Heart left ventricle (tissue), 16 donors: Measurements from ENCODE around the gene SLC4A2. TPM values are rescaled to one million over a fixed set of nuclear protein-coding genes. Genes with fewer than 3 reads are reported as not detected.

Experiments used
- ATAC-seq, 4 donors: fragments of 200-7000 bp; cut with Tn5 transposase; one replicate each; pipeline ENCODE4 v1.9.1; 2020 to 2022; ENCODE audit warnings: moderate library complexity in 4 of 4, mild to moderate bottlenecking in 3 of 4, moderate number of reproducible peaks in 1 of 4
- DNase-seq, 5 donors: peaks; one replicate each; pipeline ENCODE4 v3.0.0-alpha.2; 2020
- H3K27ac ChIP-seq, 12 donors: fragments of 200-600 bp; sonication (generic) in 4 of 12; one replicate each; pipeline versions ENCODE4 v1.5.0 to v1.8.0; 2016 to 2022; ENCODE audit warnings: mild to moderate bottlenecking in 2 of 12
- H3K27me3 ChIP-seq, 9 donors: fragments of 200-600 bp; sonication (generic) in 2 of 9; one replicate each; pipeline versions ENCODE4 v1.5.1 to v1.8.0; 2016 to 2022; ENCODE audit warnings: mild to moderate bottlenecking in 3 of 9
- H3K36me3 ChIP-seq, 9 donors: fragments of 200-600 bp; sonication (generic) in 2 of 9; one replicate each; pipeline versions ENCODE4 v1.5.0 to v1.8.0; 2018 to 2022; ENCODE audit warnings: mild to moderate bottlenecking in 2 of 9
- H3K4me1 ChIP-seq, 12 donors: fragments of 200-600 bp; sonication (generic) in 4 of 12; one replicate each; pipeline versions ENCODE4 v1.5.0 to v1.8.0; 2016 to 2022; ENCODE audit warnings: mild to moderate bottlenecking in 3 of 12
- H3K4me3 ChIP-seq, 12 donors: fragments of 200-600 bp; sonication (generic) in 4 of 12; one replicate each; pipeline versions ENCODE4 v1.5.0 to v1.8.0; 2017 to 2022; ENCODE audit warnings: mild to moderate bottlenecking in 9 of 12, moderate library complexity in 4 of 12
- H3K9me3 ChIP-seq, 12 donors: fragments of 200-600 bp; sonication (generic) in 4 of 12; one replicate each; pipeline versions ENCODE4 v1.5.0 to v1.8.0; 2016 to 2022; ENCODE audit warnings: mild to moderate bottlenecking in 1 of 12
- POLR2A ChIP-seq, 2 donors: fragments of 450-650 bp; IDR thresholded peaks; one replicate each; pipeline ENCODE4 v1.6.1; 2017; ENCODE audit warnings: antibody characterized with exemption in 2 of 2, mild to moderate bottlenecking in 2 of 2, moderate library complexity in 2 of 2
- WGBS, 4 donors: extraction: QIAGEN DNeasy Blood & Tissue Kit in 2 of 4; methylation state at CpG; one replicate each; pipeline versions ENCODE4 v1.1.5 to v1.1.7; 2013 to 2018; 5-methylcytosine and 5-hydroxymethylcytosine counted together
- intact Hi-C, 10 donors: fragments of 100-400 bp; cut with DNase I; formaldehyde crosslinking; loops; one replicate each; pipeline versions ENCODE4 v1.11.1 to v1.14.2; 2022
- polyA plus RNA-seq, 2 donors: library from polyadenylated mRNA; stranded (reverse); fragments of 200-250 nt; gene quantifications; one replicate each; pipeline ENCODE4 v1.2.3, GENCODE V29; 2013
- total RNA-seq, 9 donors: library from RNA; depleted of rRNA in 2 of 9; stranded (reverse); fragments of >200 nt in 2 of 9; fragmentation: NEBNext Ultra II Directional in 3 of 9; extraction: Animal tissue kit (Norgen Biotek cat#: 25700) in 3 of 9; gene quantifications; one replicate each; pipeline versions ENCODE4 v1.1.0 to v1.2.4, GENCODE V29; 2016 to 2023
- TF ChIP-seq, protein P1 (sequence below), 12 donors: fragments of 200-600 bp; sonication (generic) in 4 of 12; IDR thresholded peaks; one replicate each; pipeline versions ENCODE4 v1.5.0 to v1.8.0; 2018 to 2022; ENCODE audit warnings: antibody characterized with exemption in 12 of 12, mild to moderate bottlenecking in 5 of 12
- donor health status: ischemic (EF 13 %, LVEDD 7.1; RV severe dilation, severe dysfunction).
- donor health status: healthy with polysubstance abuse.
- donor health status: DM: no; HTN: yes; CAD: no.
- donor health status: DM: no; HTN: no; CAD: no.
- donor health status: ischemic (EF 25% LVEDD 6.9; RV normal size, moderate dysfunction).
- donor health status: ischemic (EF 25% LVEDD 5.7; RV mildly dilated, moderate dysfunction).
- donor health status: healthy.
- donor health status: DM: yes; HTN: yes; CAD: no.
- donor health status: ischemic (EF 35%, LVEDD 5.7; RV mildly dilated, moderate dysfunction).
- donor health status: nonischemic (EF 11% LVEDD 7.7; RV severe dilation, severe dysfunction).
- donor health status: DM: yes; HTN: yes; CAD: no.
- donor health status: PGD.
- donor health status: ischemic (EF 29% LVEDD 5.4; RV normal size, mild dysfunction).
- donor health status: nonischemic (EF 23%, LVEDD 6.1; RV moderate dilation, normal function).

The SLC4A2 gene
- total and polyA plus RNA-seq, 11 donors: 44.1 to 113 (median 68.3) TPM

DNA sequence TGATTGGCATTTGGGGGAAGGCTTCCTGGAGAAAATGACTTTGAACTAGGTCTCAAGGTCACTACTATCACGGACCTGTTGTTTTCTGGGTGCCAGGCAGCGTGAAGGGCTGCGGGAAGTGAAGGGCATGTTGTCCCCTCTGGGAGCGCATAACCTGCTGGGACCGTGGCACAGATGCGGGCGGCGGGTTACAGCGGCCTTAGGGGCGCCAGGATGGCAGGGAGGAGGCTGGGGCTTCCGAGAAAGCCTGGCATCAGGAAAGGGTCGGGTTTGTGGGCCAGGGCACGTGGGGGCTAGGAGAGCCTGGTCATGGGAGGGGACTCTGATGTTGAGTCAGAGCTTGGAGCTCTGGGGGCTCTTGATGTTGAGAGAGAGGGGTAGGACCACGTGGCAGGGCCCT is 6.1 kb downstream of the SLC4A2 start:
- ATAC-seq (no peak), DNase-seq (no peak)
- WGBS, 4 donors: 69 to 84% (median 81%) methylated on average over 14 of the region's 14 CpGs
- H3K4me3 ChIP-seq: no peak overlapping the region
- no peak overlapping the region for H3K27ac ChIP-seq
- H3K36me3 ChIP-seq: peaks cover 0 to 71% (median 66%) of the 10 kb centered on the region in 9 donors
- no peaks in the 10 kb centered on the region for H3K27me3 ChIP-seq
- intact Hi-C loops: loop anchor here in 1 of 10 donors (10.0 kb wide), 1 partner anchor 49 kb away; no protein-coding TSS in a partner anchor
- TF ChIP-seq POLR2A (IDR thresholded peaks at IDR 0.05): no peak
- TF ChIP-seq, protein P1, sequence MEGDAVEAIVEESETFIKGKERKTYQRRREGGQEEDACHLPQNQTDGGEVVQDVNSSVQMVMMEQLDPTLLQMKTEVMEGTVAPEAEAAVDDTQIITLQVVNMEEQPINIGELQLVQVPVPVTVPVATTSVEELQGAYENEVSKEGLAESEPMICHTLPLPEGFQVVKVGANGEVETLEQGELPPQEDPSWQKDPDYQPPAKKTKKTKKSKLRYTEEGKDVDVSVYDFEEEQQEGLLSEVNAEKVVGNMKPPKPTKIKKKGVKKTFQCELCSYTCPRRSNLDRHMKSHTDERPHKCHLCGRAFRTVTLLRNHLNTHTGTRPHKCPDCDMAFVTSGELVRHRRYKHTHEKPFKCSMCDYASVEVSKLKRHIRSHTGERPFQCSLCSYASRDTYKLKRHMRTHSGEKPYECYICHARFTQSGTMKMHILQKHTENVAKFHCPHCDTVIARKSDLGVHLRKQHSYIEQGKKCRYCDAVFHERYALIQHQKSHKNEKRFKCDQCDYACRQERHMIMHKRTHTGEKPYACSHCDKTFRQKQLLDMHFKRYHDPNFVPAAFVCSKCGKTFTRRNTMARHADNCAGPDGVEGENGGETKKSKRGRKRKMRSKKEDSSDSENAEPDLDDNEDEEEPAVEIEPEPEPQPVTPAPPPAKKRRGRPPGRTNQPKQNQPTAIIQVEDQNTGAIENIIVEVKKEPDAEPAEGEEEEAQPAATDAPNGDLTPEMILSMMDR (IDR thresholded peaks at IDR 0.05): no peak
- no peaks in the 10 kb centered on the region for H3K9me3 ChIP-seq
- H3K4me1 ChIP-seq: peaks cover 9 to 31% (median 26%) of the 10 kb centered on the region in 12 donors

DNA sequence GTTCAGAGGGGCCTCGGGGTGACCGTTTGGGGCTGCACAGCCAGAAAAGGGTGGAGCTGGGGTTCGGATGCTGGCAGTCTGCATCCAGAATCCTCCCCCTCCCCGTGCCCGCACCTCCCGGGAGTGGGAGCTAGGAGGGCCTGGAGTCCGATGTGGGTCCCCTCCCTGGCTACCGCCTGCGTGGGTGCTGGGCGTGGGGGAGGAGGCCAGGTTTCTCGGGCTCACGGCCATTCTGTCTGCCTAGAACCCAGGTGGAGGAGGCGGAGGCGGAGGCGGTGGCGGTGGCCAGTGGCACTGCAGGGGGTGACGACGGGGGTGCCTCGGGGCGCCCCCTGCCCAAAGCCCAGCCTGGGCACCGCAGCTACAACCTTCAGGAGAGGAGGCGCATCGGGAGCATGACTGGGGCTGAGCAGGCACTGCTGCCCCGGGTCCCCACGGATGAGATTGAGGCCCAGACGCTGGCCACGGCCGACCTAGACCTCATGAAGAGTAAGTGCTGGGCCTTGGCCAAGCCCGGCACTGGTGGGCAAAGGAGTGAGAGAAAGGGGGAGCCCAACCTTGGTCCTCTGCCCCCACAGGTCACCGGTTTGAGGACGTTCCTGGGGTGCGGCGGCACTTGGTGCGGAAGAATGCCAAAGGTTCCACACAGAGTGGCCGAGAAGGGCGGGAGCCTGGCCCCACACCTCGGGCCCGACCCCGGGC is 7.0 kb downstream of the SLC4A2 start:
- intact Hi-C loops: loop anchor here in 1 of 10 donors (10.0 kb wide), 1 partner anchor 48 kb away; no protein-coding TSS in a partner anchor
- ATAC-seq (no peak), DNase-seq (no peak)
- Histone ChIP-seq H3K36me3 (peaks cover 0 to 81% (median 75%) of the 10 kb centered on the region in 9 donors), H3K27ac (no peak overlapping the region), H3K27me3 (no peaks in the 10 kb centered on the region), H3K4me1 (peaks cover 4 to 22% (median 16%) of the 10 kb centered on the region in 12 donors), H3K4me3 (no peak overlapping the region), H3K9me3 (no peaks in the 10 kb centered on the region)
- TF ChIP-seq, protein P1 (IDR thresholded peaks at IDR 0.05): no peak
- TF ChIP-seq POLR2A (IDR thresholded peaks at IDR 0.05): no peak
- WGBS, 4 donors: 89 to 95% (median 91%) methylated on average over 36 to 39 of the region's 39 CpGs

DNA sequence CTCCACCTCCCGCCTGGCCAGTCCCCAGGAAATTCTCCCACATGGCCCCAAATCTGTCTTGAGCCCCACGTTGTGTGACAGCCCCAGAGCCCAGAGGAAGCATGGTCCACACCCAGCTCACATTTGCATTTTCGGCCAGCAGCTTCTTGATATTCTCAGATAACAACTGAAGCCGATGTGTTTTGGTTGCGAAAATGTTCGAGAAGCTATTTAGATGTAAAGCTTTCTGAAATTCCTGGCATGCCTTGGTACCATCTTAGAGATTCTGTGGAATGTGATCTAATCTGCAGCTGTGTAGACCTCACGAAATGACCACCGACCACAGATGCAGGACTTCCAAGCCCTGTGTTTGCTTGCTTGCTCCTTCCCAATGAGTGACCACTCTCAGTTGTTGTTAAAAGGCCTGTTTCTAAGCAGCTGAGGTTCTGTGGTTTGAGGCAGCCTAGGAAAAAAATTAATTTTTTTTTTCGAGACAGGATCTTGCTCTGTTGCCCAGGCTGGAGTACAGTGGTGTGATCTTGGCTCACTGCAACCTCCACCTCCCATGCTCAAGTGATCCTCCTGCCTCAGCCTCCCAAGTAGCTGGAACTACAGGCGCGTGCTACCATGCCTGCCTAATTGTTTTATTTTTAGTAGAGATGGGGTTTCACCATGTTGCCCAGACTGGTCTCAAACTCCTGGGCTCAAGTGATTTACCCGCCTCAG is 8.8 kb downstream of the SLC4A2 start:
- DNase-seq (no peak), ATAC-seq (no peak)
- WGBS, 4 donors: 78 to 85% (median 82%) methylated on average over 12 of the region's 12 CpGs
- Histone ChIP-seq H3K9me3 (no peaks in the 10 kb centered on the region), H3K4me1 (peaks cover 0 to 6% (median 3%) of the 10 kb centered on the region in 12 donors), H3K27ac (no peak overlapping the region), H3K27me3 (no peaks in the 10 kb centered on the region), H3K36me3 (peaks cover 0 to 97% (median 90%) of the 10 kb centered on the region in 9 donors), H3K4me3 (no peak overlapping the region)
- intact Hi-C loops: loop anchor here in 1 of 10 donors (10.0 kb wide), 1 partner anchor 47 kb away; no protein-coding TSS in a partner anchor
- no peak for TF ChIP-seq POLR2A (IDR thresholded peaks at IDR 0.05)
- TF ChIP-seq, protein P1 (IDR thresholded peaks at IDR 0.05): no peak
